CD1c-positive myeloid dendritic cell (primary cell): Measurements from ENCODE around the gene DNAL1.
A peak's percentile ranks its signal among the peaks of the same experiment; 100 is the strongest.
"Not testable (repeated sequence)": the region's sequence is repeated elsewhere in the genome, so short reads cannot be mapped to it uniquely, and the experiment has no call there.

Experiments
- DNase-seq: peaks from one replicate; pipeline ENCODE4 v3.0.0-alpha.2; 2016; ENCODE audit errors: extremely low spot score

DNAL1 gene

GRCh38 chr14:73708076-73708475, 63.3 kb downstream of the DNAL1 start:
- not testable (repeated sequence) for DNase-seq

DNA sequence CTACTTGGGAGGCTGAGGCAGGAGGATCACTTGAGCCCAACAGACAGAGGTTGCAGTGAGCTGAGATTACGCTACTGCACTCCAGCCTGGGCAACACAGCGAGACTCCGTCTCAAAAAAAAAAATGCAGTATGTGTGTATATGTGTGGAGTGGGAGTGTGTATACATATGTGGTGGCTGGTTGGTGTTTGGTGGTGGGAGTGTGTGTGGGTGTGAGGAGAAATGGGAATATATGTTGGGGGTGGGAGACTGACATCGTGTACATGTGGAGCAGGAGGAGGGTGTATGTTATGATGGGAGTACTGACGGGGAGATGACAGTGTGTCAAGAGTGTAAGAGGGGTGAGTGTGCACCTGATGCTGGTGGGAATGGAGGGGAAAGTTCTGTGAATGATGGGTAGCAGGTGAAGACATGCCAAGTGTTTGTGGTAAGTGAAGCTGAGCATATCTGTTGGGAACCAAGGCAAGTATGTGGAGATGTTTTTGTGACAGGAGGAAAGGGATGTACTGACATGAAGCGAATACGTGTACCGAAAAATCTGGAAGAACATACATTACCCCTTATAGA, 65.2 kb downstream of the DNAL1 start:
- DNase-seq: no peak

DNA sequence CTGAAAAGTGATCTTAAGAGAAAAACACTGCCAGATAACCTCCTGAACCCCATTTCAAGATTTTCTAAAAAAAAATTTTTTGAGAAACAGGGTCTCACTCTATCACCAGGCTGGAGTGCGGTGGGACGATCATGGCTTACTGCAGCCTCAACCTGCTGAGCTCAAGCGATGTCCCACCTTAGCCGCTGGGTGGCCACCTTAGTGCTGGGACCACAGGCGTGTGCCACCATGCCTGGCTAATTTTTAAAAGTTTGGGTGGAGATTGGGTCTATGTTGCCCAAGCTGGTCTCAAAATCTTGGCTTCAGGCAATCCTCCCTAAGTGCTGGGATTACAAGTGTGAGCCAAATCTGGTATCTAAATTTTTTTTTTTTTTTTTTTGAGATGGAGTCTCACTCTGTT, 66.0 kb downstream of the DNAL1 start:
- DNase-seq: no peak

- no peak for DNase-seq
Observed at GRCh38 chr14:73712071-73712506, 67.3 kb downstream of the DNAL1 start.

GRCh38 chr14:73712540-73713180, 67.9 kb downstream of the DNAL1 start:
- DNase-seq: no peak

GRCh38 chr14:73713206-73713802, 68.5 kb downstream of the DNAL1 start:
- no peak for DNase-seq

DNA sequence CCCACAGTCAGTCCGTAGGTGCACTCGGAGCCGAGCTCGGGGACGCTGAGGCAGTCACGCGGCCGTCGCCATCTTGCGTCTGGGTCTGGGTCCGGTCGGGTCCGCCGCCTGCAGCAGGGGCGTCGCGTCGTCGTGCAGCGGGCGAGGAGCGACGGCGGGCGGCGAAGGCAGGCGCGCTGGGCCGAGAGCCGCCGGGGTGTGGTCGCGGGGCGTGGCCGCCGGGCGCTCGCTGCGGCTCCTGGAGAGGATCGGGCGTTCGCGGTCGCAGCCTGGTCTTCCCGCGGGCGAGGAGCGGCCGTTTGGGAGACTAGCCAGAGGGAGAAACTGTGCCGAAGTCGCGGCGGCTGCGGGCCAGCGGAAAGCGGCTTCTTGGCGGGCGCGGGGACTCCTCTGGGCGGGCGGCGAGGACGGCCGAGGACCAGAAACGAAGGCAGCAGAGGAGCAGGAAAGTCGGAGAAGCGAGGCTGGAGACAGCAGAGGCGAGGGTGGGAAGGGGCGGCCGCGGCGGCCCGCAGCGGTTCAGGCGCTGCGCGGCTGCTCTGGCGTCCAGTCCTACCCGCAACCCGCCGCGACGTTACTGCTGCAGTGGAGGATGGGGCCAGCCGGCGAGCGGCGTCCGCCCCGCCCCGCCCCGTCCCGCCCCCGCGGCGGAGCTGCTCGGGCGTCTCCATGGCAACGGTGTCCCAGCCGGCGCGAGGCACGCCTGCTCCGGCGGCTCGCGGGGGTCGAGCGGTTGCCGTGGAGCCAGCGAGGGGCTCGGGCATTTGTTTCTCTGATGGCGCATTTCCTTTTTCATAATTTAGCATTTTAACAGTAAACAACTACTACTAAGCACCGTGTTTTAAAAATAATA, 69.2 kb downstream of the DNAL1 start, which contains the start of gene PNMA1:
Gene PNMA1 (minus strand): TSS at position 582 of the 853 bp plus-strand sequence. CDS start 745 bp downstream, outside the sequence.
- DNase-seq: peak; percentile 91

DNA sequence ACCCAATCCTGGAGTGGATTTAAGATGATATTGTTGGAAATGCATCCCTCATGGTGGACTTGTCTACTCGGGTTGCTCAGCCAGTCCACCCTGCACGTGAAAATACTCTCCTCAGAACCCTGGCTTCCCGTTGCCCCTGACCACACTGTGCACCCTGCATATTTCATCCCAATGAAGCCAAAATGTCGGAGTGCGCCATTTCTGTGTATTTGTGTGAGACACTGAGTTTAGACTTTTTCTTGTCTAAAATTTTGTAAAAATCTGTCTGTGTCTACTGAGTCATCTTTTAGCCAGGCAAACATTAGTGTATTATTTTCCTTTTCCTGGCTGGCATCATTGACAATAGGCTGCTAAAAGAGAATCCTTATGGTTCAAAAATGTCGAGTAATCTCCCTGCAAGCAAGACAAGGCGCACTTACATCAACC, 69.9 kb downstream of the DNAL1 start:
- no peak for DNase-seq

DNA sequence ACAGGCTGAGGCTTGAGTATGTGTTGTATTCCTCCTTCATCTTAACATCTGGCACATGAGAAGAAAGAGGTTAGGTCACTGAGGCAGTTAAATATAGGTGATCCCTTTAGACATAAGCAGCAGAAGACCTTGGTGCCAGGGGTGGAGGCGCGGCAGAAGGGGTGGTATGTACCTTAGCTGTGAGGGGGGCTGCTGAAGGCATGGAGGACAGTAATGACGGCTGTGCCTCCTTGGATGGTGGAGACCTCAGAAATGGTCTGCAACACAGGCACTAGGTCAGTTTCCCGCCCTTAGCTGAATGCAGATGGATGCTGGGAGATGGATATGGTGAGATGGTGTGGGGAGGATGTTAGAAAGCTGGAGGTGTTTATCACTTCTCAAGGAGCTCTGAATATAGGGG, 70.9 kb downstream of the DNAL1 start:
- DNase-seq: no peak

DNA sequence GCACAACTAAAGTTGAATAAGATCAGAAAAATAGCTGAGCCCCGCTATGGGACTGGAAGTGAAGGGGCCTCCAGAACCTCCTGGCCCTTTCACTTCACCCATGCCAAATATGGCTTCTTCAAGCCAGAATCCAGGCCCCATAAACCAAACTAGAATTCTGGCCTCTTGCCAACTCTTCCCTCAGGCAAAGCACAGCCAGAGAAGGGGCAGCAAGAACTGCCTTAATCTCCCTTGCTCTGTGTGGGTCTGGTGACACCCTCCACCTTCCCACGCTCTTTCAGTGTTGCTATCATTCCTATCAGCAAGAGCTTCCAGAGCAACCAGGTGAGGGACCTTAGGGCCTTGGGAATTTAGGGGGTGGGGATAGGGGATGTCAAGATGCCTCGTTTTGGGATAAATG, 72.5 kb downstream of the DNAL1 start:
- DNase-seq: no peak

GRCh38 chr14:73717711-73718417, 73.1 kb downstream of the DNAL1 start:
- DNase-seq: no peak

DNA sequence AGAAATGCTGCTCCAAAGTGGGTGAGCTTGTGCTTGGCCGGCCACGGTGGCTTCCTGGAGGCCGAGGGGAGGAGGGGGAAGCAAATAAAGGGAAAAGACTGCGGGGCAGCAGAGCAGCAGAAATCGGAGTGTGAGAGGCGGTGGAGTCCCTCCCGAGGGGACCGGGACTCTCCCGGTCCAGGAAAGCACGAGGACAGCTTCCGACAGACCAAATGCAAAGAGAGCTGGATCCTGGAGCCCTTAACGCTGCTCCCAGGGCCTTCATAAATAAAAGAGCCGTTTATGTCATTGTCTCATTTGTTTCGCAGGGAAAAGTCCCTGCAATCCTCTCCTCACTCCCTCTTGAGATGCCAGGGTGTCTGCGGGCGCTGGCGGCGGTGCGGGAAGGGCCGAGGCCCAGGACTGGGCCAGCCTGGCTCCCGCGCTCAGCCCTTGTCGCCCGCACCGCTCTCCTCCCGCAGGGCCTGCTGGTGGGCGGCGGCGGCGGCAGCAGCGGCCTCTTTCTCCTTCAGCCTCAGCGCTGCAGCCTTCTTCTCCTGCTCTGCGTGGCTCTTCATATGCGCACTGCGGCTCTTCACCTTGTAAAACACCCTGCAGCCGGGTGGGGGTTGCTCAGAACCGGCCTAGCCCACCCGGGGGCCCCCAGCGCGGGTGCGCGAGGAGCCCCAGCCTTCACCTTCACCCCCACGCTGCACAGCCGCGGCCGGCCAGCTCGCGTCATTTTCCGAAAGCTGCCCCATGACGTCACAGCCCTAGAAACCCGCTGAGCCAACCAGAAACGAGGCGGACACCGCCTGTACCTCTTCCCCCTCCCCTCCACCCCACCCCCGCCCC, 73.8 kb downstream of the DNAL1 start:
- DNase-seq: no peak

GRCh38 chr14:73719361-73719760, 74.6 kb downstream of the DNAL1 start:
- DNase-seq: no peak

DNA sequence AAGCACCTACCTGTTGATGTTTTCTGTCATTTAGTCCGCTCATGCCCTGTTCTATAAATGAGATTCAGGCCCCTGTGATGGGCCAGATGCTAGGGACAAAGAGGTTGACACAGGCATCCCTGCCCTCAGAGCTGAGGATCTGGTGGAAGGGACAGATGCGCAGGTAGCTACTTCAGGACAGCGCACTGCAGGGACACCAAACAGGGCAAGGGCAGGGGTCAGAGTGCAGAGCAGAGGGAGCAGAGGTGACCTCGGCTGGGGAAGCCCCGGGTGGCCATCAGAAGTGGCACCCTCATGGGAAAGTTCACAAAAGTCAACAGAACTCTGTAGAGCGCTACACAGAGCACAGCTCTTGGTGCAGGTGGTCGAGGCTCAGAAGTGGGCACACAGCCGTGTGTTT, 75.0 kb downstream of the DNAL1 start:
- DNase-seq: no peak

DNA sequence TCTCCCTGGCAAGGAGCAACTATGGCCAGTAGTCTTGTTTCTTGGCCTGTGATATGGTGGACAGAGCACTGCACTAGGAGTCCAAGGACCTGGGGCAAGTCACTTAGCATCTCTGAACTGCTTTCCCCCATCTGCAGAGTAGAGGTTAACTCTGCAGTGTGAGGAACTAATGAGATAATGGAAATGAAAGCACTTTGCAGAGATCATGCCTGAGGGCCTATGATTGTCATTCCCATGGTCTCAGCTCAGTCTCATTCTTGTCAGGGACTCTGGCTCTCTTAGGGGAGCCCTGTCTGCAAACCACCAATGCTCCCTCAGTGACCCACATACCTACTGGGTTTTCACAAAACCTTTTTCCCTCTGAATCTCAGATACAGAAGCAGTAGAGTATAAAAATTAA, 75.8 kb downstream of the DNAL1 start:
- DNase-seq: no peak

GRCh38 chr14:73721101-73721821, 76.5 kb downstream of the DNAL1 start:
- no peak for DNase-seq

GRCh38 chr14:73722581-73722980, 77.8 kb downstream of the DNAL1 start:
- DNase-seq: no peak

DNA sequence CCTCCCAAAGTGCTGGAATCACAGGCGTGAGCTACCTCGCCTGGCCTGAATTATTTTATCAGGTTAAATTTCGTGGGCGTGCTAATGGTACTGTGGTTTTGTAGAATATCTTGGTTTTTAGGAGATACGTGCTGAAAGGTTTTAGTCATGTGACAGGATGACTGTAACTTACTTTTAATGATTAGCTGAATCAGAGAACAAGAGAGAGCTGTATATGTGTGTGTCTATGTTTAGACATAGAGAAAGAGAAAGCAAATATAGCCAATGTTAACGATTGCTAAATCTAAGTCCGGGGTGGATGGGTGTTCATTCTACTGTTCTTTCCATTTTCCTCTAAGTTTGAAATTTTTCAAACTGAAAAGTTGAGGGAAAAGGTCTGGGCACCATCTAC, 78.6 kb downstream of the DNAL1 start:
- no peak for DNase-seq

- peak; percentile 64 for DNase-seq
Observed at GRCh38 chr14:73723797-73724661, 79.2 kb downstream of the DNAL1 start.
